ENCODE data around the gene STAT5A. TPM values are rescaled to one million over a fixed set of nuclear protein-coding genes. Genes with fewer than 3 reads are reported as not detected.
"Not testable (repeated sequence)": the region's sequence is repeated elsewhere in the genome, so short reads cannot be mapped to it uniquely, and the experiment has no call there.

STAT5A gene
- total RNA-seq, 1 experiment from 2014 or later = 0.31 TPM

GRCh38 chr17:42303694-42304093 lies 15.4 kb downstream of the STAT5A start:
- DNase-seq (ENCODE audit: low spot score) = no peak
- in situ Hi-C loops (cut with HindIII; ENCODE audit: low sequenced_read_pairs) = loop anchor here (25.0 kb wide), 1 partner anchor 91 kb away; no protein-coding TSS in a partner anchor

- no peak for DNase-seq (ENCODE audit: low spot score)
- in situ Hi-C loops (cut with HindIII; ENCODE audit: low sequenced_read_pairs) = loop anchor here (25.0 kb wide), 1 partner anchor 92 kb away; no protein-coding TSS in a partner anchor
Observed at GRCh38 chr17:42304187-42305030, 16.1 kb downstream of the STAT5A start.

GRCh38 chr17:42305031-42305330 lies 16.7 kb downstream of the STAT5A start:
- DNase-seq (ENCODE audit: low spot score) = not testable (repeated sequence)
- in situ Hi-C loops (cut with HindIII; ENCODE audit: low sequenced_read_pairs) = loop anchor here (25.0 kb wide), 1 partner anchor 93 kb away; no protein-coding TSS in a partner anchor

DNA sequence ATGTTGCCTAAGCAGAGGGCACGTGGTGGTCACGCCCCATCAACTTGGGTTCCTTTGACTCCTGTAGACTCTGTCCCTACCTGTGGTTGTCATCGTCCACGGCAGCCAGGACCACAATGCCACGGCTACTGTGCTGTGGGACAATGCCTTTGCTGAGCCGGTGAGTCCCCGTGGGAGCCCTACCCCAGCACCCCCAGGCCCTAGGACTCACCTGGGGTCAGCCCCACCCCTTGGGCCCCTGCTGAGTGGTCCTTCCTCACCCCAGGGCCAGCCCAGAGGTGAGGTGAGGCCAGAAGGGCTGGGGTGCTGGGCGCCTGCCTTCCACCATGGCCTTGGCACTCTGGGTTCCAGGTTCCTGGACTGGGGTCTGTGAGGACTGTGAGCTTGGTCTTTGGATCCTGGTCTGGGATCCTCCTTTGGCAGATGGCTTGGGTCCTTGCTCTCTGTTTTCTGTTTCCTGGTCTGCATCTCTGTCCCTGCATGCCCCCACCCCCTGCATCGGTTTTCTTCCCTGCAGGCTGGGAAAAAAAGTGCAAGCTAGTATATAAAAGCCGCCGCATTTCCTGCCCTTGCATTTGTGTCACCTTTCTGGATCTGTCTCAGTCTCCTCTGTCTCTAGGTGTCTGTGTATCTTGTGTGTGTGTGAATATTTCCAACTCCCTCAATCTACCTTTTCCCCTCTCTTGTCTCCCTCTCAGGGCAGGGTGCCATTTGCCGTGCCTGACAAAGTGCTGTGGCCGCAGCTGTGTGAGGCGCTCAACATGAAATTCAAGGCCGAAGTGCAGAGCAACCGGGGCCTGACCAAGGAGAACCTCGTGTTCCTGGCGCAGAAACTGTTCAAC lies 17.5 kb downstream of the STAT5A start:
- in situ Hi-C loops (cut with HindIII; ENCODE audit: low sequenced_read_pairs) = loop anchor here (25.0 kb wide), 1 partner anchor 93 kb away; no protein-coding TSS in a partner anchor
- no peak for DNase-seq (ENCODE audit: low spot score)

DNA sequence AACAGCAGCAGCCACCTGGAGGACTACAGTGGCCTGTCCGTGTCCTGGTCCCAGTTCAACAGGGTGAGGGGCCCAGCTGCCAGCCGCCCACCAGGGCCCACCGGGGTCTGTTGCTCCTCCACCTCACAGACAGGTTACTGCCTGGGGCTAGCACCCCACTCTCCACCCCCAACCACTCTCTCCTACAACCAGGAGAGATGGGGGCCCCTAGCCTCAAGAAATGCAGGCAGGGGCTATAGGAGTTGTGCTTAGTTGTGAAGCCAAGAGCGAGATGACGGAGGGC lies 18.0 kb downstream of the STAT5A start:
- in situ Hi-C loops (cut with HindIII; ENCODE audit: low sequenced_read_pairs) = loop anchor here (25.0 kb wide), 1 partner anchor 94 kb away; no protein-coding TSS in a partner anchor
- no peak for DNase-seq (ENCODE audit: low spot score)

- DNase-seq (ENCODE audit: low spot score) = no peak
- in situ Hi-C loops (cut with HindIII; ENCODE audit: low sequenced_read_pairs) = loop anchor here (25.0 kb wide), 1 partner anchor 95 kb away; no protein-coding TSS in a partner anchor
Observed at GRCh38 chr17:42307362-42307927, 19.1 kb downstream of the STAT5A start.

DNA sequence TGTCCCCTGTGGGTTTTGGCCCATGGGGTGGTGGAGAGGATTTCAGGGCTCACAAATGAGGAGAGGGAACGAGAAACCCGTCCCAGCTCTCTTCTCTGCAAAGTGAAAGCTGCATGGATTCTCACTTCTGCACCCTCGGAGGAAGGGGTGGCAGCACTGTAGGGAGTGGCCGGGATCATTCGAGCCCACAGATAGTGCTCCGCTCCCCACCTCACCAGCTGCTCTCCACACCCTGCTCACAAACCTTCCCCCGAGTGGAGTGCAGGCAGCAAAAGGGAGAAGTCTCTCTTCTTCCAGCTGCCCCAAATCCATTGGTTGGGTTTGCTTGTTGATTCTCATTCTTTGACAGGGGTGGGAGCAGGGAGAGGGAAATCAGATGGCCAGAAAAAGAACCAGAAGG lies 20.1 kb downstream of the STAT5A start:
- DNase-seq (ENCODE audit: low spot score) = no peak
- in situ Hi-C loops (cut with HindIII; ENCODE audit: low sequenced_read_pairs) = loop anchor here (25.0 kb wide), 1 partner anchor 96 kb away; no protein-coding TSS in a partner anchor

DNA sequence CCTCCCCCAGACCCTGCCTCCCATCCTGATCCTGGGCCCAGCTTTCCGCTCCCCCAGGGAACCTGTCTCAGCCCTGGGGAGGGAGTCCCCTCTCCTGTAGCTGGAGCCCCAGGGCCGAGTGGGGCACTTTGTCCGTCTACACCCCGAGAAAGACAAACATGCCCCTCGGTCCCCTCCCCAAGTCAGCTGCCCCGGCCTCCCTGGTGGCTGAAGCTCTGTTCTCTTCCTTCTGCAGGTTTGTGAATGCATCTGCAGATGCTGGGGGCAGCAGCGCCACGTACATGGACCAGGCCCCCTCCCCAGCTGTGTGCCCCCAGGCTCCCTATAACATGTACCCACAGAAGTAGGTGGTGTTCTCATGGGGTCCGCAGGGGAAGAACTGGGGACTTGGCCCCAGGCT lies 20.8 kb downstream of the STAT5A start:
- in situ Hi-C loops (cut with HindIII; ENCODE audit: low sequenced_read_pairs) = loop anchor here (25.0 kb wide), 1 partner anchor 97 kb away; no protein-coding TSS in a partner anchor

DNA sequence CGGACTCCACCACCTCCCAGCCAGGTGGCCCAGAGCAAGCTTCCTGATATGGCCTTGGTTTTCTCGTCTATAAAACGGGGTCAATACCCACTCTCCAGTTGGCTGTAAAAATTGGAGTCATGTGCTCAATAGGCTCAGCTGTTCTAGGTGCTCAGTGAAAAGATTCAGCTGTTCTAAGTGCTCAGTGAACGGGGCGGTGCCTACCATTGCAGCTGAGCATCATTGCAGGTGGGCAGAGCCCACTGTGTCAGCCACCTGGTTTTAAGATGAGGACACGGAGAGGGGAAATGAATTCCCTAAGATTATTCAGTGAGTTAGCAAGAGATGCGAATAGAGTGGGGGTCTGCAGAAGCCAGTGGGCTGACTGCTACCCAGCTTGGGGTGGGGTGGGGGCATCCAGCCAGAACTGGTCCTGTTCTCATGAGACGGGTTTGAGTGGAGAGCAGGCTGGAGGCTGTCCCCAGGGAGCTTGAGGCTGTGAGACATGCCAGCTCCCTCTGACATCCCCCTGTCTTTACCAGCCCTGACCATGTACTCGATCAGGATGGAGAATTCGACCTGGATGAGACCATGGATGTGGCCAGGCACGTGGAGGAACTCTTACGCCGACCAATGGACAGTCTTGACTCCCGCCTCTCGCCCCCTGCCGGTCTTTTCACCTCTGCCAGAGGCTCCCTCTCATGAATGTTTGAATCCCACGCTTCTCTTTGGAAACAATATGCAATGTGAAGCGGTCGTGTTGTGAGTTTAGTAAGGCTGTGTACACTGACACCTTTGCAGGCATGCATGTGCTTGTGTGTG lies 21.9 kb downstream of the STAT5A start:
- DNase-seq (ENCODE audit: low spot score) = no peak
- in situ Hi-C loops (cut with HindIII; ENCODE audit: low sequenced_read_pairs) = loop anchor here (25.0 kb wide), 1 partner anchor 98 kb away; no protein-coding TSS in a partner anchor

More for the DNA sequence above, 20.8 kb downstream of the STAT5A start:
- no peak for DNase-seq (ENCODE audit: low spot score)

GRCh38 chr17:42310787-42311215 lies 22.5 kb downstream of the STAT5A start:
- no peak for DNase-seq (ENCODE audit: low spot score)
- in situ Hi-C loops (cut with HindIII; ENCODE audit: low sequenced_read_pairs) = loop anchor here (25.0 kb wide), 1 partner anchor 98 kb away; no protein-coding TSS in a partner anchor

DNA sequence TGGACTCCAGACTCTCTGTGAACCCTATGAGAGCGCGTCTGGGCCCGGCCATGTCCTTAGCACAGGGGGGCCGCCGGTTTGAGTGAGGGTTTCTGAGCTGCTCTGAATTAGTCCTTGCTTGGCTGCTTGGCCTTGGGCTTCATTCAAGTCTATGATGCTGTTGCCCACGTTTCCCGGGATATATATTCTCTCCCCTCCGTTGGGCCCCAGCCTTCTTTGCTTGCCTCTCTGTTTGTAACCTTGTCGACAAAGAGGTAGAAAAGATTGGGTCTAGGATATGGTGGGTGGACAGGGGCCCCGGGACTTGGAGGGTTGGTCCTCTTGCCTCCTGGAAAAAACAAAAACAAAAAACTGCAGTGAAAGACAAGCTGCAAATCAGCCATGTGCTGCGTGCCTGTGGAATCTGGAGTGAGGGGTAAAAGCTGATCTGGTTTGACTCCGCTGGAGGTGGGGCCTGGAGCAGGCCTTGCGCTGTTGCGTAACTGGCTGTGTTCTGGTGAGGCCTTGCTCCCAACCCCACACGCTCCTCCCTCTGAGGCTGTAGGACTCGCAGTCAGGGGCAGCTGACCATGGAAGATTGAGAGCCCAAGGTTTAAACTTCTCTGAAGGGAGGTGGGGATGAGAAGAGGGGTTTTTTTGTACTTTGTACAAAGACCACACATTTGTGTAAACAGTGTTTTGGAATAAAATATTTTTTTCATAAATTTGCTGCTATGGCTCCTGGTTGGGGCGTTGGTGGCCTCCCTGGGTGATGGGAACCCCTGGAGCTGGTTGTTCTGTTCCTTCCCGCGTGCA lies 23.1 kb downstream of the STAT5A start:
- DNase-seq (ENCODE audit: low spot score) = peak; percentile 40
- in situ Hi-C loops (cut with HindIII; ENCODE audit: low sequenced_read_pairs) = loop anchor here (25.0 kb wide), 1 partner anchor 99 kb away; no protein-coding TSS in a partner anchor

DNA sequence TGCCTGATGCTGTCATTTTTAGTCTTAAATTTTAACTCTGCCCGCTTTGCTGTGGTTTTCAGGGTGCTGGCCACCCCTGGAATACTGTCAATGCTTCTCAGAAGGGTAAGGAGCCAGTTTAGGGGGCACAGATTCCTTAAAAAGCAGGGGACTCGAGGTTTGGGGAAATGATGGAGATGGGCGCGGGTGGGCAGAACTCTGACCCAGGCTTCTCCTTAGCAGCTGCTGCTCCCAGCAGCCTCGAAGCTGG lies 23.7 kb downstream of the STAT5A start:
- in situ Hi-C loops (cut with HindIII; ENCODE audit: low sequenced_read_pairs) = loop anchor here (25.0 kb wide), 1 partner anchor 100 kb away; no protein-coding TSS in a partner anchor
- no peak for DNase-seq (ENCODE audit: low spot score)

- in situ Hi-C loops (cut with HindIII; ENCODE audit: low sequenced_read_pairs) = loop anchor here (25.0 kb wide), 1 partner anchor 100 kb away; no protein-coding TSS in a partner anchor
- DNase-seq (ENCODE audit: low spot score) = peak; percentile 68
Observed at GRCh38 chr17:42312285-42313130, 24.2 kb downstream of the STAT5A start.

- no peak for DNase-seq (ENCODE audit: low spot score)
- in situ Hi-C loops (cut with HindIII; ENCODE audit: low sequenced_read_pairs) = loop anchor here (25.0 kb wide), 1 partner anchor 101 kb away; no protein-coding TSS in a partner anchor
Observed at GRCh38 chr17:42313389-42313772, 25.1 kb downstream of the STAT5A start.

GRCh38 chr17:42313773-42314566 lies 25.7 kb downstream of the STAT5A start:
- in situ Hi-C loops (cut with HindIII; ENCODE audit: low sequenced_read_pairs) = loop anchor here (25.0 kb wide), 1 partner anchor 102 kb away; no protein-coding TSS in a partner anchor
- no peak for DNase-seq (ENCODE audit: low spot score)

All from G401 (cell line).